BLaER1 (cell line): Measurements from ENCODE around the gene PCARE.

Experiments
- H3K27ac ChIP-seq: shearing (Covaris generic); formaldehyde crosslinking; 2 replicates; pipeline ENCODE4 v1.8.1; 2022
- H3K27me3 ChIP-seq: shearing (Covaris generic); formaldehyde crosslinking; 2 replicates; pipeline ENCODE4 v1.8.1; 2022
- H3K36me3 ChIP-seq: shearing (Covaris generic); formaldehyde crosslinking; 2 replicates; pipeline ENCODE4 v1.8.1; 2022
- H3K4me1 ChIP-seq: shearing (Covaris generic); formaldehyde crosslinking; 2 replicates; pipeline ENCODE4 v1.8.1; 2022
- H3K4me2 ChIP-seq: shearing (Covaris generic); formaldehyde crosslinking; 2 replicates; pipeline ENCODE4 v1.8.1; 2022
- H3K4me3 ChIP-seq: shearing (Covaris generic); formaldehyde crosslinking; 2 replicates; pipeline ENCODE4 v1.8.1; 2022
- H3K9ac ChIP-seq: shearing (Covaris generic); formaldehyde crosslinking; 2 replicates; pipeline ENCODE4 v1.8.1; 2022
- H3K9me3 ChIP-seq: shearing (Covaris generic); formaldehyde crosslinking; 2 replicates; pipeline ENCODE4 v1.8.1; 2022
- H4K20me1 ChIP-seq: shearing (Covaris generic); formaldehyde crosslinking; 2 replicates; pipeline ENCODE4 v1.8.1; 2022
- Cebpa-rat ChIP-seq: shearing (Covaris generic); IDR thresholded peaks from 2 replicates; pipeline ENCODE4 v1.8.1; 2022

The PCARE gene

DNA sequence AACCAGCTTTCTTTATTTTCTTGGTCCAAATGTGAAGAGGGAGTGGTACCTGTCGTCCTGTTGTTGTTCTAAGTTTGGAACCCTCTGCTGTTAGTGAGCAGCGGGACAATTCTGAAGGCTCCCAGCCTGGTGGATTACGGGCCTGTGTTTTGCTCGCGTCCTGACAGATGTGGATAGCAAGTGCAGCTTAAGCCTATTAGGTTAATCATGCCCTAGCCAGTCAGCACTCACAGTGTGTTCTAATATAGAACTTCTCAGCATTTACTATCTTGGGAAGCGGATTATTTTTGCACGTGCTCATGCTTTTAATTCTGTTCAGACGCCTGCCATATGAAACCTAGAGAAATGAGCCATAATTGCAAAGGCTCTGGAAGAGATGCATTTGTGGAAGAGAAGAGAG, at the start of gene PCARE:
TSS of gene PCARE (minus strand) at position 113 of the 400 bp plus-strand sequence. CDS start 262 bp downstream, outside the sequence.
- H3K36me3 ChIP-seq = no peaks in the 10 kb centered on the region
- no peak within 1 kb of the TSS for H3K9ac ChIP-seq
- H3K27me3 ChIP-seq = no peaks in the 10 kb centered on the region
- H4K20me1 ChIP-seq = no peaks in the 10 kb centered on the region
- peaks cover 38% of the 10 kb centered on the region for H3K4me1 ChIP-seq
- H3K27ac ChIP-seq = 0 out of 2 replicates have a peak within 1 kb of the TSS, but pooled peaks have one; percentile 0
- peaks cover 9% of the 10 kb centered on the region for H3K9me3 ChIP-seq
- TF ChIP-seq Cebpa-rat = no peak
- peak within 1 kb of the TSS; percentile 79 for H3K4me2 ChIP-seq
- H3K4me3 ChIP-seq = no peak within 1 kb of the TSS

DNA sequence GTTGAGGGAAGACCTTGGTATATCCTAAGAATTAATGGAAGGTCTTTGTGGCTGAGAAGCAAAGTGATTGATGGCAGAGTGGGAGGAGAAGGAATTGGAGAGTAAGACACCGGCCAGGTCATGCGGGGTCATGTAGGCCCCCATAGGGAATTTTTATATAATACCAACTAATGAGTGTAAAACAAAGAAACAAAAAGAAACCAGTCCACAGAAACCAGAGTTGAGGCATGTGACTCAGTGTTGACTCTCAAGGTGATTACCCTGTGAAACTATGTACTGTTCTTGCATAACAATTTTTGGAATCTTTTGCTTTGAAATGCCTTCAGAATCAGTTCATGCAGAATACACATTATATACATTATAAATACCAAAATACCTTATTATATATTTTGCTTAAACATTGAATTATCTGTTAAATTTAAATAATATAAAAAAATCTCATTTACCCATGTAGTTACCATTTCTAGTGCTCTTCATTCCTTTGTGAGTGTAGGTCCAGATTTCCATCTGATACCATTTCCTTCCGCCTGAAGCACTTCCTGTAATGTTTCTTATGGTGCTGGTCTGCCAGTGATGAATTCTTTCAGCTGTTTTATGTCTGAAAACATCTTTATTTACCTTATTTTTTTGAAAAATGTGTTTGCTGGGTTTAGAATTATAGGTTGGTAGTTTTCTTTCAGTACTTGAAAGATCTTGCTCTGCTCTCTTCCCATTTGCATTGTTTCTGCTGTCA, 49.5 kb upstream of the PCARE start:
- no peak for TF ChIP-seq Cebpa-rat
- Histone ChIP-seq H3K4me2 (no peak overlapping the region), H3K4me1 (no peaks in the 10 kb centered on the region), H3K9me3 (peaks cover 13% of the 10 kb centered on the region), H3K4me3 (no peak overlapping the region), H4K20me1 (no peaks in the 10 kb centered on the region), H3K9ac (no peak overlapping the region), H3K27ac (no peak overlapping the region), H3K36me3 (no peaks in the 10 kb centered on the region), H3K27me3 (no peaks in the 10 kb centered on the region)

DNA sequence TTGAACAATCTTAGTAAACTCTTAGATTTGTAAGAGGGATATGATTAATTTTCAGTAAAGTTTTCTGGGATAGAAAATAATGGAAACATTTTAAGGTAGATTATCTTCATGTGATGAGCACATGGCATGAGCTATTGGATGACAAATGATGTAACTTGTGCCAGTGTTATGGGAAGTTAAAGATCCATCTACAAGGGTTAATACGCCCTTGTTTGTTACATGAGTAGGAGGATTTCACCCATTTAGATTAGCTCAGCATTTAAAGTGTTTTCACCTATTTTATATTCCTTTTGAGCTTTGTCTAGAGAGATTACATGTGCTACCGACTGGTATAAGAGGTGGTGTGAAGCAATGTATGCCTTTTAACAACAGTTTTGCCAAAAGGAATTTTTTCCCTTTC, 46.5 kb upstream of the PCARE start:
- Histone ChIP-seq H3K9ac (no peak overlapping the region), H3K27ac (no peak overlapping the region), H3K4me2 (no peak overlapping the region), H4K20me1 (no peaks in the 10 kb centered on the region), H3K27me3 (no peaks in the 10 kb centered on the region), H3K36me3 (no peaks in the 10 kb centered on the region), H3K9me3 (peaks cover 15% of the 10 kb centered on the region), H3K4me1 (no peaks in the 10 kb centered on the region), H3K4me3 (no peak overlapping the region)
- TF ChIP-seq Cebpa-rat = no peak

DNA sequence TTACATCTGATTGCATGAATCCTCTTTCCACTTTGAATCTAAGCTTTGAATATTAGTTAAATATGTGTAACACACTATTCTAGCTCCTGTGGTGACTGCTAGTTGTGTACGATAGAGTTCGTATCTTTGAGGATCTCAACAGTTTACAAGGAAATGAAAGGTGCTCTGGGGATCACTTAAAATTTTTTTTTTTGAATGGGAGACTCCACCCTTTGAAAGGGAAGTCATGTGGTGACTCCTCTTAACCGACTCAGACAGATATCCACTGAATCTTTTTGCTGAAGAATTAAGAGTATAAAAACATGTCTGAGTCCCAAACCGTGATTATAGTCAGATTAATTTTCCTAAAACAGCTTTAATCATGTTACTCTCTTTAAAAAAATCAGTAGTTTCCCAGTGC, 44.9 kb upstream of the PCARE start:
- no peak overlapping the region for H3K4me3 ChIP-seq
- no peaks in the 10 kb centered on the region for H3K27me3 ChIP-seq
- TF ChIP-seq Cebpa-rat = no peak
- no peak overlapping the region for H3K4me2 ChIP-seq
- no peak overlapping the region for H3K27ac ChIP-seq
- H3K36me3 ChIP-seq = no peaks in the 10 kb centered on the region
- peaks cover 18% of the 10 kb centered on the region for H3K9me3 ChIP-seq
- H3K4me1 ChIP-seq = no peaks in the 10 kb centered on the region
- no peaks in the 10 kb centered on the region for H4K20me1 ChIP-seq
- H3K9ac ChIP-seq = no peak overlapping the region

DNA sequence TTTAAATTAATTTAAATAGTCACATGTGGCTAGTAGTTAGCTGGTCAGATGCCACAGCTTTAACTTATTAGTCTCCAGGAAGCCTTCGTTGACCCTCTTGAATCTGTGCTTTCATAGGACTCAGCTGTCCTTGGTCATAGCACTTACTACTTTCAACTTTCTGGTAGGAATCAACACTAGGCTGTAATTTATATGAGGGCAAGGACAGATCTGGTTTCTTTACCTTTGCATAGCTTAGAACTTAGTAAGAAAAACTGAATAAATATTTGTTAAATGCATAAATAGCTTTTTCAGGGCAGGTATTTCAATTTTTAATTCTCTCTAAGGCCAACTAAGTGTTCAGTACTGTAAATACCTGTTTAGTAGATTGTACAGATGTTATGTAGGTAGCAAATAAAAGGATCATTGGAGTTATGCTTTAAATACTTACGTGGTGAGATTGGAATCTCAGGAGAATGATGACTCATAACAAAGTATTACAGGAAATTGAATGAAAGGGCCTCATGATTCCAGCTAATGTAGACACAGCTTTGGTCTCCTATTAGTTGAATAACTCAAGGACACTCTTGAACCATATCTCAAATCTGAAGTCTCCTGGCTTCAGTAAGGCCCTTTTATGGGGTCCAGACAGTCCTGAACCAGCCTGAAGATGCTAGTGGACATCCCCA, 43.4 kb upstream of the PCARE start:
- Histone ChIP-seq H3K4me1 (no peaks in the 10 kb centered on the region), H3K4me3 (no peak overlapping the region), H3K4me2 (no peak overlapping the region), H3K27ac (no peak overlapping the region), H3K9me3 (peaks cover 14% of the 10 kb centered on the region), H4K20me1 (no peaks in the 10 kb centered on the region), H3K9ac (no peak overlapping the region), H3K27me3 (no peaks in the 10 kb centered on the region), H3K36me3 (no peaks in the 10 kb centered on the region)
- no peak for TF ChIP-seq Cebpa-rat

DNA sequence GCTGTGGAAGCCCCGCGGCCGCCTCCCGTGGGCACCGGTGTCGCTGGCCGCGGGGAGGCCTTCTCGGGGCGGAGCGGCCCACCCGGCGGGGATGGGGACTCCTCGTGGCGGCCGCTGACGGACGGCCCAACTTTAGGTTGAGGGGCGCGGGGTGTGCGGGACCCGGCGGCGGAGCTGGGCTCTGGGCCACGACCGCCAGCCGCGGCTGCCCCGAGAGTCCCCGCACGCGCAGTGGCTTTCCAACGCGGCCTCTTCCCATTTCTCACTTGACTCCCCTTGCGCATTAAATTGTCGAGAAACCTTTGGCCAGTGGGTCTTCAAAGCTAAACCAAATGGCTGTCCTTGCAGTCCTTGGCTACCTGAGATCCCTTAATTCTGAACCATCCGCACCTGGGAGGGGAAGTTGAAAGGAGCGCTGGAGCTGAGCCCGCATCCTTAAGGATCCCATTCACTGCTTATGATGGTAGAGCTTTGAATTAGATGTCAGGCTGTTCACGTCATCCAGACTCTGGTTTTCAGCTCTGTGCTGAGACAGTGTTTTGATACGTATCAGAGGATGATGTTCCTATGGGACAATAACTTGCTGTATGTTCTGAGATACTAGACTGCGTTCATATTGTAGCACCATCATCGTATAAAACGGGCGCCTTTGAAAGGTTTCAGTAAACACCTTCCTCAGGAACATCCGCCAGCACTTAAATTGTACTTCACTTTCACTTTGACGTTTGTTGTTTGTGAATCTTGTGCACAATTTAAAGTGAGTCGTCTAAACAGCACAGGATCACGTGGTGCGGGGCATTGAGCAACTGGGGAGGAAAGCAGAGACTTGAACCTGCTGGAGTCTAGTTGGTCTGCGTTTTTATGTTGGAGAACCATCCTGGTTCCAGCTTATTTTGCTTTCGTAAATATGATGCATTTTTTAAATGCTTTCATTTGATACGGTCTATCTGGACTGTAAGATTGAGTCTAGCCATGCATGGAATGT, 41.8 kb upstream of the PCARE start:
- Histone ChIP-seq H3K36me3 (no peaks in the 10 kb centered on the region), H3K27me3 (no peaks in the 10 kb centered on the region), H3K9ac (no peak overlapping the region), H3K4me2 (no peak overlapping the region), H3K4me3 (no peak overlapping the region), H4K20me1 (no peaks in the 10 kb centered on the region), H3K9me3 (peaks cover 14% of the 10 kb centered on the region), H3K27ac (no peak overlapping the region), H3K4me1 (no peaks in the 10 kb centered on the region)
- no peak for TF ChIP-seq Cebpa-rat

DNA sequence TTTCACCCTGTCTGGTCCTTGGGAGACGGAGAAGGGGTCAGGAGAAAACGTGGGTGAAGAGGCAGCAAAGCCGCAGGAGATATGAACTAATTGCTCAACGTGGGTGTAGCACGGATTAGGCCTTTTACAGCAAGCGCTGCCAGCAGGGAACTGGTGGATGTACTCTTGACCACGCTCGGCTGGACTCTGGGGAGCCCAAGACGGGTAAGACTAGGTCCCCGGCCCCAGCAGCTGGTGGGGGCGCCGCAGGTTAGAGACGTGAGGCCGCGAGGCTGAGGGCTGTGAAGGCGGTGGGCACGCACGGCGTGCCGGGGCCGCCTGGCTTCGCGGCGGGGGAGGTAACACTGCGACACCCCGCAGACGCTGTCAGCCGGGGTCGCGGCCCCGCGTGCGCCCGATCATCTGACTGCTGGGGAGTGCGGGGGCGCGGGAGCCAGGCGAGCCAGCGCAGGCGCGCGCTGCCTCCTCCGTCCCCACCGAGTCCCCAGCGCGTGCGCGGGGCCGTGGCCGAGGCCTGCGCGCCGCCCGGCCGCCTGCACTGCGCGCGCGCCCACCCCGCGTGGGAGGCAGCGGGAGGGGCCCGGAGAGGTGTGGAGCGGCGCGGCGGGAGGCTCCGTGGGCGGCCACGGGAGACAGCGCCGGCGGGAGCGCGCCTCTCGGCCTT, 40.8 kb upstream of the PCARE start, which contains the start of gene CLIP4:
TSS of gene CLIP4 (plus strand) at position 470 of the 664 bp plus-strand sequence. CDS start 5,974 bp downstream, outside the sequence.
- Histone ChIP-seq H3K9me3 (peaks cover 14% of the 10 kb centered on the region), H3K36me3 (no peaks in the 10 kb centered on the region), H3K27ac (no peak within 1 kb of the TSS), H4K20me1 (no peaks in the 10 kb centered on the region), H3K4me3 (no peak within 1 kb of the TSS), H3K4me1 (no peaks in the 10 kb centered on the region), H3K4me2 (no peak within 1 kb of the TSS), H3K27me3 (no peaks in the 10 kb centered on the region), H3K9ac (no peak within 1 kb of the TSS)
- no peak for TF ChIP-seq Cebpa-rat

DNA sequence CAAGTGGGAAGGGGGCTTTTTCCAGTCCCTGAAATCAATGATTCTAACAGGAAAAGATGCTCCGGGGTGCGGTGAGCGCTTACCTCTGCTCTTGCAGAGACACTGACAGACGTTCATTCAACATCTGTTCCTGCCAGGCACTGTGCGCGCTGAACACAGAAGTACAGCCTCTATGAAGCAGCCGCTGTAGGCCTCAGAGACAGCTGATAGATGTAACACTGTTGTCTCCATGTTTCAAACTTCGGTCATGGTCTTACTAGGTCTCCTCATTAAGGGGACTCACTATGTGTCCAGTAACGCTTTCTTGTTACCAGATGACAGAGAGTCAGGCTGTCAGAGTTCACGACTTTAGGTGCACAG, 40.2 kb upstream of the PCARE start:
- H3K9me3 ChIP-seq = peaks cover 14% of the 10 kb centered on the region
- no peaks in the 10 kb centered on the region for H3K4me1 ChIP-seq
- H3K9ac ChIP-seq = no peak overlapping the region
- no peak for TF ChIP-seq Cebpa-rat
- H3K36me3 ChIP-seq = no peaks in the 10 kb centered on the region
- H3K27ac ChIP-seq = no peak overlapping the region
- H3K27me3 ChIP-seq = no peaks in the 10 kb centered on the region
- no peak overlapping the region for H3K4me3 ChIP-seq
- H4K20me1 ChIP-seq = no peaks in the 10 kb centered on the region
- H3K4me2 ChIP-seq = no peak overlapping the region

DNA sequence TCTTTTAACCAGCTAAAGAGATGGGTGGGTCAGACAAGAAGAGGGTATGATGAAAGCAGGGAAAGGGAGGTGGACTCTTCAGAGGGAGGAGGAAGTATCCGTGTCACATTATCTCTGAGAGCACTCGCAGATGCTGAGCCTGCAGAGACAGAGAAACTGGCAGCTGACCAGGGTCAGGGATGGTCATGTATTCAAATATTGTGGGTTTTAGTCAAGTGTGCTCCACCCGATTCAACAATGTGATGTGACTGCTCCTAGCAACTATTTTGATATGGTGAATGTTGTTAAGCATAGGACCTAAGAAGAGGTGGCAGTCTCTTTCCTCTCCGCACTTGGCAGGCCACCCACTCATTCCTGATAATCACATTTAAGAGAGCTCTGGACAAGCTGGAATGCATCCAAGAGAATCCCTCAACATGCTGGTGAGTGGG, 39.6 kb upstream of the PCARE start:
- Histone ChIP-seq H3K9me3 (peaks cover 14% of the 10 kb centered on the region), H3K4me3 (no peak overlapping the region), H3K27me3 (no peaks in the 10 kb centered on the region), H3K4me2 (no peak overlapping the region), H3K36me3 (no peaks in the 10 kb centered on the region), H3K27ac (no peak overlapping the region), H3K4me1 (no peaks in the 10 kb centered on the region), H3K9ac (no peak overlapping the region), H4K20me1 (no peaks in the 10 kb centered on the region)
- no peak for TF ChIP-seq Cebpa-rat
